ENCODE measurements around the gene AKR1C1.
"Not testable (repeated sequence)": the region's sequence is repeated elsewhere in the genome, so short reads cannot be mapped to it uniquely, and the experiment has no call there.

AKR1C1 gene

GRCh38 chr10:5018671-5019277 is 55.6 kb downstream of the AKR1C1 start:
- not testable (repeated sequence) for H3K36me3 ChIP-seq (ENCODE audit: control insufficient read depth, insufficient read depth, low read length); H3K9ac ChIP-seq; H3K4me1 ChIP-seq; H3K4me3 ChIP-seq (ENCODE audit: low read depth, low read length); H2AFZ ChIP-seq; H3K27ac ChIP-seq; H3K9me3 ChIP-seq (ENCODE audit: control insufficient read depth, low read length); H3K4me2 ChIP-seq (ENCODE audit: low read length); H3K27me3 ChIP-seq (ENCODE audit: control insufficient read depth, insufficient read depth, low read length); H3K79me2 ChIP-seq
- TF ChIP-seq CTCF (IDR thresholded peaks at IDR 0.05) = peak; percentile 16

- not testable (repeated sequence) for H2AFZ ChIP-seq; H3K27ac ChIP-seq; H3K4me3 ChIP-seq (ENCODE audit: low read depth, low read length); H3K9me3 ChIP-seq (ENCODE audit: control insufficient read depth, low read length); H3K79me2 ChIP-seq; H3K4me2 ChIP-seq (ENCODE audit: low read length); H3K36me3 ChIP-seq (ENCODE audit: control insufficient read depth, insufficient read depth, low read length); H3K4me1 ChIP-seq; H3K27me3 ChIP-seq (ENCODE audit: control insufficient read depth, insufficient read depth, low read length); H3K9ac ChIP-seq
These were observed 56.8 kb downstream of the AKR1C1 start for GRCh38 chr10:5019770-5020612.

DNA sequence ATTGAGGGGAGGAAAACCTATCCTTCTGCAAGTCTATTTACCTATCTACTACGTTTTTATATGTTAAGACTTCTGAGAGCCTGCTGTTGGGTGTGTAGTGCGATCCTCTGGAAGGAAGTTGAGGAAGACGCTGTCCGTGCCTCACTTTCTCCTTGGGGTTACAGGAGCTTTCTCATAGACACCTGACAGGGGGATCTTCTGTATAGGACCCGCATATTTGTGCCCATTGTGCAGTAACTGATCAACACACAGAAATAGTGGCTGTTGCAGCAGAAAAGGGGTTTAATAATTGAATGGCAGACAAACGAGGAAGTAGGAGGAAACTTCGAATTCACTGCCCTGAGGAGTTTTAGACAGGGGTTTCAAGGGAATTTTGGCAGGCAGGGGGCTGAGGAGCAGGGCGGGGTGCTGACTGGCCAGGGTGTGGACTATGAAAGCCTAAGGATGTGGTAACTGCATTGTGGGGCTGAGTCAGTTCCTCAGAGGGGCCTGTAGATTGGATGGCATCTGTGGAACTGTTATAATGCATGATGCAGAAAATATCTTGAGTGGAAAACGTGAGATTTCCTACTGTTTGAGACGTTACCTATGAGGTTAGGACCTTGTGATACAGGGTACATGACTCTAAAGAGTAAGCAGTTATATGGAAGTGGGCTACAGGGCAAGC is 58.5 kb downstream of the AKR1C1 start:
- not testable (repeated sequence) for H3K4me3 ChIP-seq (ENCODE audit: low read depth, low read length); H3K79me2 ChIP-seq; H3K4me2 ChIP-seq (ENCODE audit: low read length); H3K9ac ChIP-seq; H3K9me3 ChIP-seq (ENCODE audit: control insufficient read depth, low read length); H3K27ac ChIP-seq; H3K27me3 ChIP-seq (ENCODE audit: control insufficient read depth, insufficient read depth, low read length); H3K36me3 ChIP-seq (ENCODE audit: control insufficient read depth, insufficient read depth, low read length); H2AFZ ChIP-seq; H3K4me1 ChIP-seq

DNA sequence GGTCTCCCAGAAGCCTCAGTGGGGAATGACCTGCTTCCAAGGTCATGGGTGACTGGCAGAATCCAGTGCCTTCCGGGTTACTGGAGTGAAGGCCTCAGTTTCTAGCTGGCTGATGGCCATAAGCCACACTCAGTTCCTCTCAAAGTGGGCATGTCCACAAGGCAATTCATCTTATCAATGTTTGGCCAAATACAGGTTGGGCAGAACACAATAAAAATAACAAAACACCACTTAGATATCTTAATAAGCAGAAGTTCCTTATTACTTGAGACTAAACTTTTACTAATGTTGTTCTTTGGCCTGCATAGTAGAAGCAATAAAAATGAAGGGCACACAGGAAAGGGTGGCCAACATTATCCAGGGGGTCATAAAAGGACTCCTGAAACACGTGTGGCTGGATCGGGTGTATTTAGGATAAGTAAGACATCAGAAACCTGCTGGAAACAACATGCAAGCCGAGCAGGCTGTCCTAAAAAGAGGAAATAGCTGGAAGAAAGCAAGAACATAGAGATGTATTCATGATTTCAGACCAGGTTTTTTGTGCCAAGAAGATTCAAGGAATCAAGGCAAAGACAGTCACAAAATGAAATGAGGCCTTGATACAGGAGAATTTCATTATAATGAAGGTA is 60.1 kb downstream of the AKR1C1 start:
- no peak for TF ChIP-seq CTCF (IDR thresholded peaks at IDR 0.05)
- no peaks in the 10 kb centered on the region for H3K79me2 ChIP-seq
- no peaks in the 10 kb centered on the region for H3K27me3 ChIP-seq (ENCODE audit: control insufficient read depth, insufficient read depth, low read length)
- H3K4me2 ChIP-seq (ENCODE audit: low read length) = no peak overlapping the region
- no peak overlapping the region for H3K9ac ChIP-seq
- no peak overlapping the region for H2AFZ ChIP-seq
- no peaks in the 10 kb centered on the region for H3K9me3 ChIP-seq (ENCODE audit: control insufficient read depth, low read length)
- H3K36me3 ChIP-seq (ENCODE audit: control insufficient read depth, insufficient read depth, low read length) = no peaks in the 10 kb centered on the region
- H3K4me1 ChIP-seq = no peaks in the 10 kb centered on the region
- no peak overlapping the region for H3K4me3 ChIP-seq (ENCODE audit: low read depth, low read length)
- H3K27ac ChIP-seq = no peak overlapping the region

GRCh38 chr10:5025461-5025881 is 62.3 kb downstream of the AKR1C1 start:
- H3K4me1 ChIP-seq, H3K27ac ChIP-seq: not testable (repeated sequence)

DNA sequence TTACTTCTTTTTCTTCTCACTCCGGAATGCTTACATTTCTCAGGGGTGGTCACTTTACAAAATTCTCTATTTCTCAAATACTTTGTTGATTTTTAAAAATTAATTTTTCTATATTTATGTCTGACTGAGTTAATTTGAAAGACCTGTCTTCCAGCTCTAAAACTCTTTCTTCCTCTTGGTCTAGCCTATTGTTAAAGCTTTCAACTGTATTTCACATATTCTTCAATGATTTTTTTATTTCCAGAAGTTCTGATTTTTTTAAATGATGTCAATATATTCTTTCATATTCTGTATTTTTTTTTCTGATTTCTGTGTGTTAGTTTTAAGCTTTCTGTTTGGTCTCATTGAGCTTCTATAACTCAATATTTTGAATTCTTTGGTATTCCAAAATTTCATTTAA is 67.8 kb downstream of the AKR1C1 start:
- H3K9me3 ChIP-seq (ENCODE audit: control insufficient read depth, low read length) = peaks cover 4% of the 10 kb centered on the region
- TF ChIP-seq CTCF (IDR thresholded peaks at IDR 0.05) = no peak

More at GRCh38 chr10:5025461-5025881, 62.3 kb downstream of the AKR1C1 start:
- not testable (repeated sequence) for H3K4me3 ChIP-seq (ENCODE audit: low read depth, low read length); H3K4me2 ChIP-seq (ENCODE audit: low read length); H3K79me2 ChIP-seq; H3K36me3 ChIP-seq (ENCODE audit: control insufficient read depth, insufficient read depth, low read length); H3K9me3 ChIP-seq (ENCODE audit: control insufficient read depth, low read length); H3K27me3 ChIP-seq (ENCODE audit: control insufficient read depth, insufficient read depth, low read length); H3K9ac ChIP-seq
- peak overlapping the region; percentile 22 for H2AFZ ChIP-seq

GRCh38 chr10:5031588-5031987 is 68.4 kb downstream of the AKR1C1 start:
- not testable (repeated sequence) for H3K4me3 ChIP-seq (ENCODE audit: low read depth, low read length); H3K27ac ChIP-seq; H3K4me2 ChIP-seq (ENCODE audit: low read length); H3K9me3 ChIP-seq (ENCODE audit: control insufficient read depth, low read length); H3K79me2 ChIP-seq; H3K36me3 ChIP-seq (ENCODE audit: control insufficient read depth, insufficient read depth, low read length); H2AFZ ChIP-seq; H3K4me1 ChIP-seq; H3K27me3 ChIP-seq (ENCODE audit: control insufficient read depth, insufficient read depth, low read length); H3K9ac ChIP-seq

More for the DNA sequence above, 67.8 kb downstream of the AKR1C1 start:
- H3K9ac ChIP-seq = no peak overlapping the region
- H3K36me3 ChIP-seq (ENCODE audit: control insufficient read depth, insufficient read depth, low read length) = no peaks in the 10 kb centered on the region
- H3K79me2 ChIP-seq = no peaks in the 10 kb centered on the region
- H3K27me3 ChIP-seq (ENCODE audit: control insufficient read depth, insufficient read depth, low read length) = no peaks in the 10 kb centered on the region
- H3K4me2 ChIP-seq (ENCODE audit: low read length) = no peak overlapping the region
- H3K27ac ChIP-seq = no peak overlapping the region
- H3K4me1 ChIP-seq = no peaks in the 10 kb centered on the region
- H2AFZ ChIP-seq = no peak overlapping the region
- H3K4me3 ChIP-seq (ENCODE audit: low read depth, low read length) = peak overlapping the region; percentile 11

GRCh38 chr10:5032444-5032843 is 69.2 kb downstream of the AKR1C1 start:
- not testable (repeated sequence) for H3K9me3 ChIP-seq (ENCODE audit: control insufficient read depth, low read length); H3K9ac ChIP-seq; H3K27ac ChIP-seq; H3K4me1 ChIP-seq; H3K79me2 ChIP-seq; H3K36me3 ChIP-seq (ENCODE audit: control insufficient read depth, insufficient read depth, low read length); H3K4me2 ChIP-seq (ENCODE audit: low read length); H3K27me3 ChIP-seq (ENCODE audit: control insufficient read depth, insufficient read depth, low read length); H3K4me3 ChIP-seq (ENCODE audit: low read depth, low read length); H2AFZ ChIP-seq
